Trophoblast cell (in vitro differentiated cells and primary cell): ENCODE data around the gene FASTK.

Experiments
- DNase-seq, 2 donors: peaks; one replicate each; pipeline ENCODE4 v3.0.0-alpha.2; 2016
- H2AFZ ChIP-seq: 2 replicates; pipeline ENCODE4 v1.6.1; 2013; ENCODE audit warnings: low read length, moderate library complexity, mild to moderate bottlenecking; ENCODE audit not compliant: insufficient read depth, poor library complexity
- H2AK5ac ChIP-seq: 2 replicates; pipeline ENCODE4 v1.6.1; 2013; ENCODE audit warnings: mild to moderate bottlenecking, low read length
- H2BK120ac ChIP-seq: 2 replicates; pipeline ENCODE4 v1.6.1; 2013; ENCODE audit warnings: low read length, mild to moderate bottlenecking, moderate library complexity; ENCODE audit not compliant: insufficient read depth, poor library complexity
- H2BK12ac ChIP-seq: 2 replicates; pipeline ENCODE4 v1.6.1; 2013; ENCODE audit warnings: mild to moderate bottlenecking, low read length, moderate library complexity
- H2BK5ac ChIP-seq: 2 replicates; pipeline ENCODE4 v1.6.1; 2013; ENCODE audit warnings: low read length, low read depth, moderate library complexity, mild to moderate bottlenecking; ENCODE audit not compliant: poor library complexity
- H3K14ac ChIP-seq: 2 replicates; pipeline ENCODE4 v1.6.1; 2013; ENCODE audit warnings: mild to moderate bottlenecking, low read length
- H3K18ac ChIP-seq: 2 replicates; pipeline ENCODE4 v1.6.1; 2013; ENCODE audit warnings: mild to moderate bottlenecking, low read length
- H3K23ac ChIP-seq: 2 replicates; pipeline ENCODE4 v1.6.1; 2013; ENCODE audit warnings: low read length
- H3K27ac ChIP-seq: 2 replicates; pipeline ENCODE4 v1.5.1; 2013; ENCODE audit warnings: low read depth, mild to moderate bottlenecking, inconsistent platforms, low read length, moderate library complexity
- H3K27me3 ChIP-seq: 2 replicates; pipeline ENCODE4 v1.6.1; 2013; ENCODE audit warnings: inconsistent platforms, mild to moderate bottlenecking, low read length, moderate library complexity; ENCODE audit not compliant: insufficient read depth
- H3K36me3 ChIP-seq, 2 experiments: 1 replicate in 1 of 2; 2 replicates in 1 of 2; pipeline ENCODE4 v1.6.1; 2013; ENCODE audit warnings: low read length in 2 of 2, mild to moderate bottlenecking in 2 of 2, moderate library complexity in 1 of 2; ENCODE audit not compliant: insufficient read depth in 2 of 2, control insufficient read depth in 1 of 2
- H3K4ac ChIP-seq: 2 replicates; pipeline ENCODE4 v1.6.1; 2013; ENCODE audit warnings: low read depth, mild to moderate bottlenecking, low read length, moderate library complexity
- H3K4me1 ChIP-seq, 2 experiments: 1 replicate in 1 of 2; 2 replicates in 1 of 2; pipeline ENCODE4 v1.6.1; 2013; ENCODE audit warnings: low read length in 2 of 2, mild to moderate bottlenecking in 2 of 2, moderate library complexity in 1 of 2; ENCODE audit not compliant: insufficient read depth in 2 of 2, control insufficient read depth in 1 of 2
- H3K4me2 ChIP-seq: 2 replicates; pipeline ENCODE4 v1.6.1; 2013; ENCODE audit warnings: inconsistent platforms, mild to moderate bottlenecking, low read length, moderate library complexity
- H3K4me3 ChIP-seq: 2 replicates; pipeline ENCODE4 v1.5.1; 2013; ENCODE audit warnings: mild to moderate bottlenecking, low read depth, low read length, inconsistent platforms
- H3K79me1 ChIP-seq: one replicate; pipeline ENCODE4 v1.6.1; 2013; ENCODE audit warnings: low read length
- H3K79me2 ChIP-seq: 2 replicates; pipeline ENCODE4 v1.6.1; 2013; ENCODE audit warnings: low read length, mild to moderate bottlenecking; ENCODE audit not compliant: control insufficient read depth, insufficient read depth, poor library complexity
- H3K9ac ChIP-seq: 2 replicates; pipeline ENCODE4 v1.6.1; 2013; ENCODE audit warnings: mild to moderate bottlenecking, low read length
- H3K9me3 ChIP-seq: 2 replicates; pipeline ENCODE4 v1.6.1; 2013; ENCODE audit warnings: low read depth, mild to moderate bottlenecking, control low read depth, inconsistent platforms, low read length; ENCODE audit not compliant: insufficient read depth
- H4K12ac ChIP-seq: 2 replicates; pipeline ENCODE4 v1.6.1; 2013; ENCODE audit warnings: low read depth, mild to moderate bottlenecking, low read length, moderate library complexity
- H4K8ac ChIP-seq: 2 replicates; pipeline ENCODE4 v1.6.1; 2013; ENCODE audit warnings: low read depth, mild to moderate bottlenecking, low read length, moderate library complexity
- H4K91ac ChIP-seq: one replicate; pipeline ENCODE4 v1.6.1; 2013; ENCODE audit warnings: low read depth, mild to moderate bottlenecking, low read length, moderate library complexity
- WGBS: extraction: QIAGEN DNeasy Blood & Tissue Kit; methylation state at CpG from one replicate; pipeline ENCODE4 v1.1.7; 2013; ENCODE audit warnings: missing lambda C conversion rate; ENCODE audit not compliant: insufficient read length, insufficient coverage; ENCODE audit errors: extremely low coverage; 5-methylcytosine and 5-hydroxymethylcytosine counted together

Gene FASTK

GRCh38 chr7:151123158-151123821, 42.7 kb upstream of the FASTK start:
- Histone ChIP-seq H3K79me2 (no peaks in the 10 kb centered on the region), H4K91ac (no peak overlapping the region), H2AFZ (no peak overlapping the region), H3K27ac (no peak overlapping the region), H3K23ac (no peak overlapping the region), H3K14ac (no peak overlapping the region), H4K12ac (no peak overlapping the region), H2BK12ac (no peak overlapping the region), H3K79me1 (peaks cover 2% of the 10 kb centered on the region), H2BK5ac (no peak overlapping the region), H3K9ac (no peak overlapping the region), H2AK5ac (no peak overlapping the region), H3K4ac (no peak overlapping the region), H3K36me3 (peaks cover 86 to 87% of the 10 kb centered on the region in 2 experiments), H3K4me1 (peaks cover 14 to 18% of the 10 kb centered on the region in 2 experiments), H3K4me2 (no peak overlapping the region), H4K8ac (no peak overlapping the region), H2BK120ac (no peak overlapping the region), H3K27me3 (no peaks in the 10 kb centered on the region), H3K4me3 (no peak overlapping the region), H3K9me3 (peaks cover 2% of the 10 kb centered on the region), H3K18ac (no peak overlapping the region)
- no peak for DNase-seq
- WGBS = no CpG with 5 or more reads among the region's 50 CpGs

DNA sequence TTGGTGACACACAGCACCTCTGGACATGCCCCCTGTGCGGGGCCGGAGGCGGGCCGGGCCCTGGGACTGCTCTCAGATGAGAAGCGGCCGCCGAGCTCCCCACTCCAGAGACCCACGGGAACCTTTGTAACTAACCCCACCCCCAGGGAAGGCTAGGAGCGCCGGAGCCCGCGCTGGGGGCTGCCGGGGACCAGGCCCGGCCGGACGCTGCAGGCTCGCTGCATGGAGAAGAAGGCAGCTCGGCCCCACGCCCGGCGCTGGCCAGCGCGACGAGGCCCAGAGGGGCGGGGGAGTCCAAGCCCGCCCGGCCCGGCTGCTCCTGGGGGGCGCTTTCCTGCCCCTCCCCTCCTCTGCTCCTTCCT, 42.2 kb upstream of the FASTK start:
- Histone ChIP-seq H2BK5ac (no peak overlapping the region), H2AFZ (no peak overlapping the region), H2BK120ac (no peak overlapping the region), H3K4me1 (peaks cover 14 to 18% of the 10 kb centered on the region in 2 experiments), H4K12ac (no peak overlapping the region), H3K23ac (no peak overlapping the region), H4K91ac (no peak overlapping the region), H2AK5ac (no peak overlapping the region), H3K18ac (no peak overlapping the region), H3K27me3 (no peaks in the 10 kb centered on the region), H3K4ac (no peak overlapping the region), H3K79me1 (peaks cover 2% of the 10 kb centered on the region), H3K14ac (no peak overlapping the region), H4K8ac (no peak overlapping the region), H3K79me2 (no peaks in the 10 kb centered on the region), H3K4me3 (no peak overlapping the region), H3K36me3 (peaks cover 86 to 87% of the 10 kb centered on the region in 2 experiments), H3K9me3 (peaks cover 2% of the 10 kb centered on the region), H3K9ac (no peak overlapping the region), H3K4me2 (no peak overlapping the region), H2BK12ac (no peak overlapping the region), H3K27ac (no peak overlapping the region)
- WGBS = no CpG with 5 or more reads among the region's 29 CpGs
- no peak for DNase-seq

- Histone ChIP-seq H3K4me1 (peaks cover 14 to 18% of the 10 kb centered on the region in 2 experiments), H3K4me2 (no peak overlapping the region), H3K9ac (no peak overlapping the region), H3K14ac (no peak overlapping the region), H3K79me2 (no peaks in the 10 kb centered on the region), H4K91ac (no peak overlapping the region), H3K79me1 (peaks cover 2% of the 10 kb centered on the region), H3K36me3 (peaks cover 86 to 87% of the 10 kb centered on the region in 2 experiments), H3K4ac (no peak overlapping the region), H3K27ac (no peak overlapping the region), H3K9me3 (peaks cover 2% of the 10 kb centered on the region), H3K4me3 (no peak overlapping the region), H3K18ac (no peak overlapping the region), H2AK5ac (no peak overlapping the region), H3K23ac (no peak overlapping the region), H2AFZ (no peak overlapping the region), H4K8ac (no peak overlapping the region), H2BK5ac (no peak overlapping the region), H2BK12ac (no peak overlapping the region), H4K12ac (no peak overlapping the region), H2BK120ac (no peak overlapping the region), H3K27me3 (no peaks in the 10 kb centered on the region)
- no peak for DNase-seq
- no CpG with 5 or more reads among the region's 24 CpGs for WGBS
These were observed 41.7 kb upstream of the FASTK start for GRCh38 chr7:151122276-151122675.

GRCh38 chr7:151121380-151122170, 41.0 kb upstream of the FASTK start:
- H3K36me3 ChIP-seq = peaks cover 86 to 88% of the 10 kb centered on the region in 2 experiments
- H2AK5ac ChIP-seq = no peak overlapping the region
- H3K27ac ChIP-seq = no peak overlapping the region
- H3K27me3 ChIP-seq = no peaks in the 10 kb centered on the region
- no peak overlapping the region for H4K91ac ChIP-seq
- peaks cover 2% of the 10 kb centered on the region for H3K9me3 ChIP-seq
- H3K4ac ChIP-seq = no peak overlapping the region
- no peak overlapping the region for H2BK5ac ChIP-seq
- H2BK120ac ChIP-seq = no peak overlapping the region
- H3K14ac ChIP-seq = no peak overlapping the region
- DNase-seq = no peak
- no peak overlapping the region for H2AFZ ChIP-seq
- H2BK12ac ChIP-seq = no peak overlapping the region
- no peak overlapping the region for H4K8ac ChIP-seq
- peaks cover 5% of the 10 kb centered on the region for H3K79me2 ChIP-seq
- peaks cover 19 to 23% of the 10 kb centered on the region in 2 experiments for H3K4me1 ChIP-seq
- H3K18ac ChIP-seq = no peak overlapping the region
- no peak overlapping the region for H3K23ac ChIP-seq
- H3K4me2 ChIP-seq = no peak overlapping the region
- WGBS = no CpG with 5 or more reads among the region's 30 CpGs
- no peak overlapping the region for H3K4me3 ChIP-seq
- H3K9ac ChIP-seq = no peak overlapping the region
- H3K79me1 ChIP-seq = peaks cover 2% of the 10 kb centered on the region
- H4K12ac ChIP-seq = no peak overlapping the region
